Activated CD8-positive, alpha-beta memory T cell treated with anti-CD3 and anti-CD28 coated beads for 4 hours (primary cell): ENCODE data around the gene ROPN1.
"Not testable (repeated sequence)": the region's sequence is repeated elsewhere in the genome, so short reads cannot be mapped to it uniquely, and the experiment has no call there.

Source experiments
- DNase-seq, 2 donors: peaks; one replicate each; pipeline ENCODE4 v3.0.0-alpha.2; 2020; ENCODE audit warnings: low read depth in 2 of 2

Gene ROPN1

DNA sequence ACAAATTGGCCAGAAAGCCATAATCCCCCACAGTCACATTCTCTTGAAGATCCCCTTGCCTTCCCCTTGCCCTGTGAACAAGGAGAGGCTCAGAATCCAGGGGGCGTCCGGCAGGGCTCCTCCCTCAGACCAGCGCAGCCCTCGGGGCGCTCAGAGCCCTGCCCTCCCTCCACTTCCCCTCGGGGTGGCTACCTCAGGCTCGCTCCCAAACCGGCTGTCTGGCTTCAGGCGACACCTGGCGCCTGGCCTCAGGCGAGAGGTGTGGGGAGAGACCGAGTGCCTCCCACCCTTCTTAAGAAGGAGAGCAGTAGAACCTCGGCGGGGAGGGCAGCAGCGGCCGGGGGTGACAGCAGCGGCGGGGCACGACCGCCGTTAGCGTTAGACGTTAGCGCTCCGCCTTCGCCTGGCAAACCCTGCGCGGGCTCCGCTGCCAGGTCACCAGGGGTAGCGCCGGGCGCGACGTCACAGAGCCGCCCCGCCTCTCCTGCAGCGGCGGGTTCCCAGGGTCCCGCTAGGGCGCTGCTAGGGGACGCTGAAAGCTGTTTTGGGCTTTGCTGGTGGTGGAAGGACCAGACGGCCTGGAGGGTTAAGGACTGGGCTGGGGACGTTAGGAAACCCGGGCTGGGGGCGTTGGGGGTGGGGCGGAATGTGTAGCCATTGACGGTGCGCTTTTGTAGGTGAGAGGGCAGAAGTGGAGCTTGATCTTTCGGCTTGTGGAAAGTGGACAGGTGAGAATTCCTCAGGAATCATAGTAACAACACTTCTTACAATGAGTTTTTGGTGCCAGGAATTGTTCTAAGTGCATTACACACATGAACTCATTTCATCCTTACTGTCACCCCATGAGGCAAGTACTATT, at the start of gene ROPN1:
ROPN1 (minus strand) TSS at position 395 of the 859 bp plus-strand sequence. CDS start 11,643 bp downstream, outside the sequence.
- DNase-seq, result not testable (repeated sequence)

- no peak for DNase-seq
Measured at GRCh38 chr3:124041553-124041952, 49.6 kb upstream of the ROPN1 start.

- no peak for DNase-seq
Measured at GRCh38 chr3:124037326-124037725, 45.4 kb upstream of the ROPN1 start.

GRCh38 chr3:124036214-124036613, 44.3 kb upstream of the ROPN1 start:
- not testable (repeated sequence) for DNase-seq

GRCh38 chr3:124035463-124036121, 43.7 kb upstream of the ROPN1 start:
- no peak for DNase-seq

- no peak for DNase-seq
Measured at GRCh38 chr3:124034844-124035152, 42.9 kb upstream of the ROPN1 start.

GRCh38 chr3:124034016-124034843, 42.3 kb upstream of the ROPN1 start:
- DNase-seq, result no peak

GRCh38 chr3:124033360-124034015, 41.6 kb upstream of the ROPN1 start, which contains the start of gene KALRN:
KALRN (plus strand) TSS chr3:124033369.
- DNase-seq, result no peak

GRCh38 chr3:124032881-124033359, 41.0 kb upstream of the ROPN1 start:
- DNase-seq, result peak; percentile 4 to 13

DNA sequence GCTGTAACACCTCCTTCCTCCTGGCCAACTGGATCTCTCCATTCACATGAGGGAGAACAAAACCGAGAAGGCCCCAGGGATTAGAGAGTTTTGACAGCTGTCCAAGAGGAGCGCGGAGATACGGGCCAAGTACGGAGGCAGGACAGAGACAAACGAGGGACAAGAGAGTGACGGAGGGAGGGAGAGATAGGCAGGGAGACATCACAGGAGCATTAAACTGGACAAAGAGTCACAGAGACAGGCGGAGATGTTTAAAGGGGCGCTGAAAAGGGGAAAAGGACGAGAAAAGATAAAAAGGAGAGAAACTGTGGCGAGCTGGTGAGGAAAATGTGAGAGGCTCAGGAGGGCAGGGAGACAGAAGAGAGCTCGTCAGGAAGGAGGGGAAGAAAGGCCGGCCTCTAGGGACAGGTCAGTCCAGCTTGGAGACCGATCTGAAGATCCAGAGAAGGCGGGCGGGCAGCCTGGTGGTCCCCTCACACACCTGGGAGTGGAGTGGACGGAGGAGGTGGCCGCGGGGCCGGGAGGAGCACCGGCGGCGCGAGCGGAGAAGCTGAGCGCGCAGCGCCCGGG, 40.5 kb upstream of the ROPN1 start:
- no peak for DNase-seq

DNA sequence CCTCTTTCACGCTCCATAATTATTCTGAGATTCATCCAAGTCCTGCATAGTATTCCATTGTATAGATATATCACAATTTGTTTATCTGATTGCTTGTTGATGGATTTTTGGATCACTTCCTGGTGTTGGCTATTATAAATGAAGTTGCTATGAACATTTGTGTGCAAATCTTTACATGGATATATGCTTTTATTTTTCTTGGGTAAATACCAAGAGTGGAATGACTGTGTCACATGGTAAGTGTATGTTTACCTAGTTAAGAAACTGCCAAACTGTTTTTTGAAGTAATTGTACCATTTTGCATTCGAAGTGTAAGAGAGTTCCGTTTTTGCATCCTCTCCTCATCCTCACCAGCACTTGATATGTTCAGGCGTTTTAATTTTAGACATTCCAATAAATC, 34.6 kb upstream of the ROPN1 start:
- DNase-seq, result no peak

DNA sequence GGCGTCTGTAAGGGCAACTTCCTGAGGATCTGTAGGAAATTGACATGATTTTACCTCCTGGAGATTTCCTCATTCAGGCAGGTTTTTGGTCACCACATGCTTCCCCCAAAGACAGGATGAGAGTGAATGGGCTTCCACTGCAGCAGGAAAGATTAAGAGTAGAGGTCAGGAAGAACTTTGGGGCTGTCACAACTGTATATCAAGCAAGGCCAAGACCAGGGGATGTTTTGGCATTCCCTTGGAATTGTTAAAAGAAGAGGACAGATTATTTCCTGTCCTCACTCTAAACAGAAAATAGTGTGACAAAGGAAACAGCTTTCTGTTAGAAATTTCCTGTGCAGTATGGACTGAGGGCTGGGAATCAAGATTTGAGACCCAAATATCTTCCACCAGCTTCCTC, 31.6 kb upstream of the ROPN1 start:
- not testable (repeated sequence) for DNase-seq

DNA sequence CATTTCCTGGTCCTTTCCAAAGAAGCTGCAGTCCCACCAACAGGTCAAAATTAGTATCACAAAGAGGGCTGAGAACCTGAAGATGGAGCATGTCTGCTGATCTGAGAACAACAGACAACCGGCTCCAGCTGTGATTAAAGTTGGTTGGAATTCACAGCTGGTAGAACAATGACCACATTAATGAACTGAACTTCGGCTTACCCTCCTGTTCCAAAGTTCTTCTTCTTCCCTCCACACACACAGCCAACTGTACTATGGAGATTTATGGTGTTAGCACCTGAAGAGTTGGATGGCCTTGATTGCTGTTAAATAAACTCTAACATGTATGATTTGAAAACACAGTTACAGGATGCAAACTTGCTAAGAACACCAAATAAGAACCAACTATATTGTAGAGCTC, 27.4 kb upstream of the ROPN1 start:
- DNase-seq, result no peak

- DNase-seq, result not testable (repeated sequence)
Measured at GRCh38 chr3:124017502-124017901, 25.6 kb upstream of the ROPN1 start.

DNA sequence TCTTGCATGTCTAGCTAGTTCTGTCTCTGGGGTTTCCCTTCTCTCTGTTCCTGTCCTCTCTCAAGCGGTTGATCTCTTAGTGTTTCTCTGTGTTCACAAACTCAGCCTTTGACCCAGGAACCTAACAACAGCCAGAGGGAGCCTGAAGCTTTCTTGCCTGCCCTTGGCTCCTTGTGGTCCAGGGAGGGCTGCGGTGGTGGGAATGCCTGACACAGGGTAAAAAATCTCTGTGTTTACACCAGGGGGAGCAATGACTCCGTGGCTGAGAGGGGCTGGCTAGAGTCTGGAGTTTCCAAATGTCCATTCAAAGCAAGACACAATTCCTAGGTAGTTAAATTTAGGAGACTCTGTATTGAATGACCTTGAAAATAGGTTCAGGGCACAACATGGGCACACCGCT, 24.6 kb upstream of the ROPN1 start:
- DNase-seq, result not testable (repeated sequence)

GRCh38 chr3:124014366-124014942, 22.5 kb upstream of the ROPN1 start:
- no peak for DNase-seq

DNA sequence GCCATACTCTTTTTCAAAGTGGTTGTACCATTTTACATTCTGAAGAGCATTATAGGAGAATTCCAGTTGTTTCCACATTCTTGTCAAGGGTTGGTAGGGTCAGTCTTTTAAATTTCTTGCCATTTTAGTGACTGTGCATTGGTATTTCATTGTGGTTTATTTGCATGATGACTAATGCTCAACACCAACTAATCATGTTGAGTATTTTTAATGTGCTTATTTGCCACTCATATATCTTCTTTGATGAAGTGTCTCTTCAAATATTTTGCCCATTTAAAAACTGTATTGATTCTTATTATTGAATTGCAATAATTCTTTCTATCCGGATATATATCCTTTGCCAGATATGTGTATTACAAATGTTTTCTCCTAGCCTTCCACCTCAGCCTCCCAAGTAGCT, 16.4 kb upstream of the ROPN1 start:
- DNase-seq, result not testable (repeated sequence)

DNA sequence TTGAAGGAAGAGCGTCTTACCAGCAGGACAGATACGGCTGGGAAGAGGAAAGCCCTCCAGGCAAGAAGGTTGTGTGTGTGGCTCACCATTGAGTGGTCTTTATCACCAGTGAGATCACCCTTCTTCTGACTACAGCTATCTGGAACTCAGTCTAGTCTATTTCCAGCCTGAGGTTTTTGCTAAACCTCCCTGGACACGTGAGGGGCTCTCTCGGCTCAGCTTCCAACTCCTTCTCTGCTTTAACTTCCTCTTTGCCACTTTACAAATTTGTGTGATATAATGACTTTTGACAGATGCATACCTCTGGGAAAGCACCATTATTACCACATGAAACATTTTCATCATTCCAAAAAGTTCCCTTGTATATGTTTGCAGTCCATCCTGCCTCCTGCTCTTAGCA, 15.3 kb upstream of the ROPN1 start:
- no peak for DNase-seq

DNA sequence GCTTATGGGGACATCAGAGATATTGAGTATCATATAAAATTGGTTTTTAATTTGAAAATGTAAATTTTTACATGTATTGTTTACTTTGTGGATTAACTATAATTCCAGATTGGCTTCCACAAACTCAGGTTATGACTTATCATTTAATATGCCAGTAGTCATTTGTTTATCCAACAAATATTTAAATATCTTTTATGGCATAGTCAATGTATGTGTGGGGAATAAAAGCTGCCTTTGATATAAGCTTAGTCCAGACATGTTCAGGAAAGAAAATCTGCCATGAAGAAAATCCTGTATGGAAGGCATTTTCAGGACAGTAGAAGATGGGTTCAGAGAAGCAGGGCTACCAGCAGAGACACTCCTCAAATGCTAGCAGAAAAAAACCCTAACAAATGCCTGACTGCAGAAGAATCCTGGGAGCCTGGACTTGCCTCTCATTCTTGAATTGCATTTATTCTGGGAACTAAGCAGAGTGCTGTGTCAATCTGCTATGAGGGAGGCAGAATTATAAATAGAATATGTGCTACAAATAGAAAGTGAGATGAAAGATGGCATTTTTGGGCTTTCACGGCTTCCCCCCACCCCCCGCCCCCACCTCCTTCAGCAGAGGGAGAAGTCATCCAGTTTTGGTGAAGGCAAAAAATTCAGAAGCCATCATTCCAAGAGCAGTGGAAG, 10.6 kb upstream of the ROPN1 start:
- not testable (repeated sequence) for DNase-seq

DNA sequence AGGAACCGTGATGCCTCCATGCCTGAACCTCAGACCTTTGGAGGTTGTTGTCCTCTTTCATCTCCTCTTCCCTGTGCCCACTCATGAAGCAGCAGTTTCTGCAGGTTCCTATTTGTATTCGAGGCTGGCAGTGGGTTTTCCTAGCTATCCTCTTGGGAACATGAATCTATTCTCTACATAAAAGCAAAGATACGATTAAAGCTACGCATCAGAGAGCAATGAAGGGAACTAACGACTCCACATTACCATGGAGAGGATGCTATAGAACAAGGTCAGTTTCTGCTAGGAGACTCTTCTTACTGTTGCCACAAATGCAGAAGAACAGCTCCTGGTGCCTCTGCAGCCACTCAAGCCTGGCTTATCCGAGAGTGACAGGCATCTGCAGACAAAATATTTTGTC, 9.4 kb upstream of the ROPN1 start:
- not testable (repeated sequence) for DNase-seq
